Uterus (tissue), 4 donors: ENCODE measurements around the gene CDK6. TPM values are rescaled to one million over a fixed set of nuclear protein-coding genes. Genes with fewer than 3 reads are reported as not detected.

Experiments used
- DNase-seq, 2 donors: peaks; one replicate each; pipeline ENCODE4 v3.0.0-alpha.2; 2019 to 2020
- H3K27ac ChIP-seq, 2 donors: fragments of 200-600 bp; sonication (generic); 1 replicate in 1 of 2; 2 replicates in 1 of 2; pipeline ENCODE4 v1.5.1; 2016 to 2018
- H3K27me3 ChIP-seq, 2 donors: fragments of 200-600 bp; sonication (generic); one replicate each; pipeline ENCODE4 v1.5.1; 2018 to 2019; ENCODE audit warnings: control low read depth in 1 of 2
- H3K36me3 ChIP-seq, 2 donors: fragments of 200-600 bp; sonication (generic); one replicate each; pipeline ENCODE4 v1.5.1; 2019; ENCODE audit warnings: control low read depth in 1 of 2
- H3K4me1 ChIP-seq, 2 donors: fragments of 200-600 bp; sonication (generic); one replicate each; pipeline ENCODE4 v1.5.1; 2018 to 2019; ENCODE audit warnings: control low read depth in 1 of 2
- H3K4me3 ChIP-seq, 2 donors: fragments of 200-600 bp; sonication (generic); 1 replicate in 1 of 2; 2 replicates in 1 of 2; pipeline ENCODE4 v1.5.1; 2018 to 2019; ENCODE audit warnings: mild to moderate bottlenecking in 1 of 2
- H3K9me3 ChIP-seq, 2 donors: fragments of 200-600 bp; sonication (generic); one replicate each; pipeline ENCODE4 v1.5.1; 2019; ENCODE audit warnings: control low read depth in 1 of 2
- CTCF ChIP-seq, 4 experiments: fragments of 200-600 bp in 2 of 4; fragments of 450-650 bp in 2 of 4; sonication (generic) in 2 of 4; IDR thresholded peaks; one replicate each; pipeline ENCODE4 v1.5.1; 2016 to 2019; ENCODE audit warnings: antibody characterized with exemption in 4 of 4, mild to moderate bottlenecking in 2 of 4, moderate library complexity in 1 of 4
- POLR2A ChIP-seq, 2 donors: fragments of 450-650 bp; IDR thresholded peaks; one replicate each; pipeline ENCODE4 v1.6.1; 2016; ENCODE audit warnings: antibody characterized with exemption in 2 of 2, mild to moderate bottlenecking in 1 of 2, moderate library complexity in 1 of 2
- intact Hi-C: fragments of 100-400 bp; cut with DNase I; formaldehyde crosslinking; loops from one replicate; pipeline ENCODE4 v1.15.1; 2023; ENCODE audit warnings: low total_unique reads
- total RNA-seq, 4 donors: library from RNA; depleted of rRNA in 3 of 4; stranded (reverse); fragments of >200 nt in 3 of 4; gene quantifications; one replicate each; pipeline versions ENCODE4 v1.1.0 to v1.2.4, GENCODE V29; 2014 to 2023
- donor health status: DM: yes; HTN: yes; CAD: no.

CDK6 gene
- total RNA-seq, 4 donors from 2014 or later = 5.9 to 117 (median 15.2) TPM

- H3K4me1 ChIP-seq = no peaks in the 10 kb centered on the region
- DNase-seq = no peak
- H3K9me3 ChIP-seq = no peaks in the 10 kb centered on the region
- TF ChIP-seq CTCF (IDR thresholded peaks at IDR 0.05) = no peak
- no peak for TF ChIP-seq POLR2A (IDR thresholded peaks at IDR 0.05)
- H3K4me3 ChIP-seq = no peak overlapping the region
- H3K27me3 ChIP-seq = no peaks in the 10 kb centered on the region
- H3K27ac ChIP-seq = no peak overlapping the region
- intact Hi-C loops = no loop called here
- no peaks in the 10 kb centered on the region for H3K36me3 ChIP-seq
Measured at GRCh38 chr7:92854501-92855238, 18.3 kb upstream of the CDK6 start.

- no peak for TF ChIP-seq POLR2A (IDR thresholded peaks at IDR 0.05)
- TF ChIP-seq CTCF (IDR thresholded peaks at IDR 0.05) = no peak
- intact Hi-C loops = no loop called here
- H3K27me3 ChIP-seq = no peaks in the 10 kb centered on the region
- H3K36me3 ChIP-seq = no peaks in the 10 kb centered on the region
- no peak overlapping the region for H3K27ac ChIP-seq
- no peak overlapping the region for H3K4me3 ChIP-seq
- no peak for DNase-seq
- H3K9me3 ChIP-seq = no peaks in the 10 kb centered on the region
- H3K4me1 ChIP-seq = no peaks in the 10 kb centered on the region
Measured at GRCh38 chr7:92851732-92852131, 15.4 kb upstream of the CDK6 start.

- no peaks in the 10 kb centered on the region for H3K27me3 ChIP-seq
- H3K9me3 ChIP-seq = no peaks in the 10 kb centered on the region
- no peak for TF ChIP-seq CTCF (IDR thresholded peaks at IDR 0.05)
- TF ChIP-seq POLR2A (IDR thresholded peaks at IDR 0.05) = no peak
- no peaks in the 10 kb centered on the region for H3K36me3 ChIP-seq
- H3K4me1 ChIP-seq = no peaks in the 10 kb centered on the region
- no peak overlapping the region for H3K27ac ChIP-seq
- no peak overlapping the region for H3K4me3 ChIP-seq
- intact Hi-C loops = no loop called here
- no peak for DNase-seq
Measured at GRCh38 chr7:92850516-92850915, 14.1 kb upstream of the CDK6 start.

- intact Hi-C loops = no loop called here
- H3K36me3 ChIP-seq = no peaks in the 10 kb centered on the region
Measured at GRCh38 chr7:92849322-92849721, 12.9 kb upstream of the CDK6 start.

More at GRCh38 chr7:92849322-92849721, 12.9 kb upstream of the CDK6 start:
- no peak for TF ChIP-seq POLR2A (IDR thresholded peaks at IDR 0.05)
- TF ChIP-seq CTCF (IDR thresholded peaks at IDR 0.05) = no peak
- H3K4me1 ChIP-seq = no peaks in the 10 kb centered on the region
- H3K9me3 ChIP-seq = no peaks in the 10 kb centered on the region
- no peaks in the 10 kb centered on the region for H3K27me3 ChIP-seq
- DNase-seq = no peak
- H3K27ac ChIP-seq = no peak overlapping the region
- no peak overlapping the region for H3K4me3 ChIP-seq
